Muscle of arm (tissue), 12 donors: ENCODE measurements around the gene GFPT2. TPM values are rescaled to one million over a fixed set of nuclear protein-coding genes. Genes with fewer than 3 reads are reported as not detected.

Source experiments
- DNase-seq: peaks from one replicate; pipeline ENCODE4 v3.0.0-alpha.2; 2013
- polyA plus RNA-seq, 12 donors: library from polyadenylated mRNA; unstranded; fragments of 120-200 nt; gene quantifications; one replicate each; pipeline ENCODE4 v1.2.1, GENCODE V29; 2013; ENCODE audit not compliant: insufficient read length in 12 of 12

GFPT2 gene
- polyA plus RNA-seq, 12 donors: 7.3 to 12.5 (median 9.8) TPM; not detected in 1

DNA sequence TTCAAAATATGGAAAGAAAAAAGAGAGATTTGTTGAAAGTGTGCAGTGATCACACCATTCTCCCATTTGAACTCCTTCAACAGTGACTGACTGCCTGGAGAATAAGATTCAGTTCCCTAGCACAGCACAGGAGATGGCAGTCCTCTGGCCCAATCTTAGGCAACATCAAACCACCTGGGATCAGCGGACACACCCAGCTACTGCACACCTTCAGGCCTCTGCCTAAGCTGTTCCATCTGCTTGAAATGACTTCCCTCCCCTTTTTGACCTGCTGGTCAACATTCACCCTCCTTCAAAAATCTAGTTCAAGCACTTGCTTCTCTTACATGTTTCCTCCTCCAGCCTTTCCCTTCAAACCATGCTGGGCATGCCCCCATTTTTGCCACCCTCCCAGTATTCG is 65.7 kb downstream of the GFPT2 start:
- no peak for DNase-seq

DNA sequence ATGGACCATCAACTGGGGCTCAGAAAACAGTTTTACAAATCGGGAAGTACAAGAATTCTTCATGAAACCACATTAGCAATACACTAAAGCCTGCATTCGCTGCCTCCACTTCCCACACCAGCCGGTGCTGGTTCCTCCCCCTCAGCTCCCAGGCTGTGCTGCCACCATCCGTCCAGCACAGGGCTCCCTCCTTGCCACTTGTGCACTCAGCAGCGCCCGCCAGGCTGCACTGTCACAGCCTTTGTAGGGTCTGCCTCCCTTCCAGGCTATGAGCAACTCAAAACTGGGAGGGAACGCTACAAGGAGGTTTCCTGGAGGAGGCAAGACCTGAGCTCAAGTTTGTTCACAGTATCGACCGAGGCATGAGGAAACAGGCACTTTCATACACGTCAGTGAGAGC is 69.0 kb downstream of the GFPT2 start:
- DNase-seq: no peak

DNA sequence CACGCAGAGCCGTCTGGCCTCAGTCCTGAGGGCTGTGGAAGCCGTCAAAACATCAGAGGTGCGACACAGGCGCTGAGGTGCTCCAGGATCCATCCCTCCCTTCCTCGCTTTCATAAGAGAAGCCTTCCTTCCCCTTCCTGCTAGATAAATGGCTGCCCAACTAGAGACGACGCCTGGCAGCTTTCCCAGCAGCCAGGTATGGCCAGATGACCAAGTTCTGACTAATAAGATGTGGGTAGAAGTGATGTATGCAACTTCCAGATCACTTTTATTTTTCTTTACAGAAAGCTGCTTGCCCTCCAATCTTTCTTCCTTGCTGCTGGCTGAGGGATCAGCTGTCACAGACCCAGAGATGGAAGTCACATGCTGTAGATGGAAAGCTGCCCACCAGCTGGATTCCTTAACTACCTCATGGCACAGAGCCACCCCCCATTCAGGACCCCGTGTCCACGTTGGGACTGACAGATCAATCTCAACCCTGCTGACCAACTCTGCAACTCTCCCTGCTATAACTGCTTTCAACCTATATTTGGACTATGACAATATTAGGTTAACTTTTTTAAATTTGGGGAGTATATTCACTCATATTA is 70.0 kb downstream of the GFPT2 start:
- DNase-seq: no peak

DNA sequence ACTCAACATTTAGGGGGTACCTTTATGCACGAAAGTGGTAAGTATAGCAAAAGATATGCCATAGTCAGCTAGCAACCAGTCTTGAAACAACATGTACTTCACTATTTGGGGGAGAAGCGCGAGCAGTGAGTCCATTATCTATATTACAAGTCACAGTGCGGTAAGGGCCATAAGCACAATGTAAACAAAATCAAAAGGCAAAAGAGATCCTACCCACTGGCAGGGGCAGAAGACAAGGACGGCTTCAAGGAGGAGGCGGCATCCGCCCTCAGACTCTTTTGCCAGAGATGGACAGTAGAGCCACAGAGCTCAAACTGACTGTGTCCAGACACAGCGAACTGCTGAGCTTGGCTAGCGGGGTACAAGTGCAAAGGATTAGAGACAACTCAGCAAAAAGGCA is 70.9 kb downstream of the GFPT2 start:
- no peak for DNase-seq

DNA sequence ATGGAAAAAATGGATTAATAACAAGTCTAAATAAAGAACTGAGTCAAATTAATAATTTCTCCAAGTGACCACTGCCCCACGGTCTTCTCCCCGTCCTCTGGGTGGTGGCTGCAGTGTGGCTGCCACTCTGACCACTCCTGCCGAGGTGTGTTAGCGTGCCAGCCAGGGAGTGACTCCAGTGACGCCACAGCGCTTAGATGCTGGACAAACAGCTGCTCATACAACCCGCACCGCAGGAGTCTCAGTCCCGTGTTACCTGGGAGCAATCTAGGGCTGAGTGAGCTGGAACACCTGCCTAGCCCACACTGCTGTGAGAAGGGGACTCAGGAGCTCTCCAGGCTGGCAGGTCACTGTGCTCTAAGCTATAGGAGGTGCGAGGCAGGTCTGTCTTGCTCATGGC is 71.4 kb downstream of the GFPT2 start:
- DNase-seq: no peak

DNA sequence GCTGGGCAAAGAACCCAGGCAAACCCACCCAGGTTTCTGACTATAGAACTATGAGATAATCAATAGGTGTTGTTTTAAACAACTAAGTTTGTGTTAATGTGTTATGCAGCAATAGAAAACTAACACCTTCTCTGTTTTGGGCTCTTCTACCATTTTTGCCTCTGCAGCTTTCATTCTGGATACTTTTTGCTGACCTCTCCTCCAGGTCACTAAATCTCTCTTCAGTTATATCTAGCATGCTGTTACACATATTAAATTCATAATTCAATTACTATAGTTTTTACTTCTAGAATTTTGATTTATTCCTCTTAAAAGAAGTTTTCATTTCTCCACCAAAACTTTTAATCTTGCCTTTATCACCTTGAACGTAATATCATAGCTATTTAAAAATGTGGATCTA is 78.4 kb downstream of the GFPT2 start:
- DNase-seq: no peak

DNA sequence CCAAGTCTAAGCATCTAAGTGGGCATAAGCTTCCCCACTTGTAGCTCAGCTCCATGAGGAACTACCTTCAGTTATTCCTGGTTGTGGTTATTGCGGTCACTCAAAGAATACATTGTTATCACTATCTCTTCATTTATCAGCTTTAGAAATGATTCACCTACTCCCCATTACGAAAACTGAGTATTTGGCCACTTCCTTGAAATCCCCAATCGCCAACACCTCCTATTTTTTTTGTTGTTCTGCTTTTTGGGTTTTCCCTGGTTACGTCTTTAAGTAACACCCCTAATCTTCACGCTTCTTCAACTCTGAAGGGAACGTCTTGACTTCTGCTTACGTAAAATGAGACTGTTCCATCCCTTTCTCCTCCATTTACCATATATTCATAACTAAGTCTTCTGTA is 81.9 kb downstream of the GFPT2 start:
- DNase-seq: no peak

DNA sequence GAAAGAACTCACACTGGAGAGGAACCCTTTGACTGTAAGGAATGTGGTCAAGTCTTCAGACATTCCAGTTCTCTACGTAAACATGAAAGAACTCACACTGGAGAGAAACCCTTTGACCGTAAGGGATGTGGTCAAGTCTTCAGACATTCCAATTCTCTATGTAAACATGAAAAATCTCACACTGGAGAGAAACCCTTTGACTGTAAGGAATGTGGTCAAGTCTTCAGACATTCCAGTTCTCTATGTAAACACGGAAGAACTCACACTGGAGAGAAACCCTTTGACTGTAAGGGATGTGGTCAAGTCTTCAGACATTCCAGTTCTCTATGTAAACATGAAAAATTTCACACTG is 93.9 kb downstream of the GFPT2 start:
- no peak for DNase-seq

DNA sequence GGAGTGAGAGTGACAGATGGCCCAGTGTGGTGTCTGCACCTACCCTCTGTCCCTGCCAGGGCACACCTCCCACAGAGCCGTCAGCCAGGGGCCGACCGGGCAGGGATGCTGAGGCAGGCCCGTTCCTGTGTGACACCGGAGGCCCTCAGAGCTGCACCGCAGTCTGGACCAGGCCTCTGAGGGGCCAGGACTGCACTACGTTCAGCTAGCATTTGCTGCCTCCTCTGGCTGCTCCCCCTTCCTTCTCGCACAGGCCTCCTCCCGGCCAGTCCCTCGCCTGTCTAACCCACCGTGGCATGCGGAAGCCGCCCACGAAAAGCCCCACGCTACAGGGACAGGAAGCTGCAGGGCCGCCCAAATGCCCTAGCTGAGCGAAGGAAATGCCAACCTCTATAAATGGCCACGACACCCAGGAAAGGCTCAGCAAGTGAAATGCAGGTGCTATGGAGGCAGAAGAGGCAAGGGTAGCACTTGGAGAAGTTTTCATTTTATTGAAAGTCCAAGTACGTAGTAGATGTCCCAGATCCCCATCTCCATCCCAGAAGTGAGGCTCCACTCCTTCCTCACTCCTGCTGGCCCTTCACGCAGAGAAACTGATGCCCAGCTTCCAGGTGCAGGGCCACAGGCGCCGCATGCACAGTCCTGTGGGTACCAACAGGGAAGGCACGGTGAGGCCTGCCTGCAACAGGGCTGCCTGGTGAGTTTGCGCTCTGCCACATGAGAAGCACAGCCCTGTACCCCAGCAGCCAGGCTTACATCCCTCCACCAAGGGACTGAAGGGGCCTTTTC is 99.9 kb downstream of the GFPT2 start:
- DNase-seq: no peak

DNA sequence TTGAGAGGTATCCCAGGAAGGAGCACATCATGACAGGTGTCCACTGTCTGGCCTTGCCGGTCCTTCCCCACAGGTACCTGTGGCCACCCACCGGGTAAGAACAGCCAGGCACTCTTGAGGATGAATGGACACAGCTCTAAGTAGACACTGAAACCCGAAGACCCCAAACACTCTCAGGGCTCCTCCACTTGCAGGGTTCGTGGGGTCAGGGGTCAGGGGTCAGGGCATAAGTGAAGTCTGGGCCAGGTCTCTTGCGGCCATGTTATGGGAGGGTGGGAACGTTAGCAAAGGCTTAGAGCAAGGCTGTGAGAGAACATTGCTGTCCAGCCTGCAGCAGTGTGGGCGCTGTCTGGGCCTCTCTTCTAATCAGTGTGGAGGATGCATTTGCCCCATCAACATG is 101.2 kb downstream of the GFPT2 start:
- no peak for DNase-seq

DNA sequence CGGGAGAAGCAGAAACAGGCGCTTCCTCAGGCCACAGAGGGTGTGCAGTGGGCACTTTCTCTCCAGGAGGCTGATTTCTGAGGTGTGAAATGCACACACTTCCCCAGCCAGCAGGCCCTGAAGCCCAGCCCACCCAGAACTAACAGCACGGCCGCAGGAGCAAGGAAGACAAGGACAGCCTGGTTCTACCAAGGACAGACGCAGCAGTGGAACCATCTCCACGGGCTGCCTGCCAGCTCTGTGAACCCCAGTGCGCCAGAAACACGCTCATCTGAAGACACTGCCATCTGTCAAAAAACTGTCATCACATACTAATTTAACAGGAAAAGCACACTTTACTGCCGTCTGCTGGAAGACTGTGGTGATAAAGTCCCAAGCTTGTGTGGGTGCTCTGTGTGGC is 102.0 kb downstream of the GFPT2 start:
- no peak for DNase-seq

Other genes starting within 250 kb of the GFPT2 start
- 1 to 10 TPM in 10 of 12 donors, not detected in 2; 1.9 to 4.5 (median 3.1) TPM for gene RASGEF1C, start 144.1 kb downstream of the GFPT2 start, polyA plus RNA-seq
- gene MAPK9, start 61.3 kb downstream of the GFPT2 start, polyA plus RNA-seq: 10 to 100 TPM in 11 of 12 donors, not detected in 1; 24.2 to 35.7 (median 32.2) TPM
- 10 to 100 TPM in 11 of 12 donors, not detected in 1; 22.1 to 37.2 (median 29.2) TPM for gene CNOT6, start 141.0 kb upstream of the GFPT2 start, polyA plus RNA-seq
- 1 to 10 TPM in 5 of 12 donors, under 1 TPM in 5, not detected in 2; 0.71 to 2.1 (median 1.0) TPM for gene SCGB3A1, start 238.2 kb upstream of the GFPT2 start, polyA plus RNA-seq